Activated B cell treated with CpG ODN at 0.5 μM for 24 hours (primary cell): Measurements from ENCODE around the gene TMEM209. TPM values are rescaled to one million over a fixed set of nuclear protein-coding genes. Genes with fewer than 3 reads are reported as not detected.

Experiments used
- ATAC-seq: fragments of 200-7000 bp; cut with Tn5 transposase; one replicate; pipeline ENCODE4 v1.10.0; 2021; ENCODE audit warnings: low read depth, mild to moderate bottlenecking, moderate library complexity
- CTCF ChIA-PET: fragments of 350-600 bp; sonication (Branson Sonifier 250); formaldehyde crosslinking; loops from one replicate; lab custom pipeline; 2021; ENCODE audit warnings: antibody characterized with exemption; lab: Charles Lee
- POLR2A ChIA-PET: fragments of 350-600 bp; sonication (Branson Sonifier 250); formaldehyde crosslinking; loops from one replicate; lab custom pipeline; 2021; ENCODE audit warnings: antibody characterized with exemption; lab: Charles Lee
- DNase-seq: peaks from one replicate; pipeline ENCODE4 v3.0.0; 2022
- H3K27ac Mint-ChIP-seq: one replicate; pipeline ENCODE4 v1.8.0; 2020; ENCODE audit warnings: mixed read lengths
- H3K27me3 Mint-ChIP-seq: one replicate; pipeline ENCODE4 v1.8.0; 2021; ENCODE audit warnings: mixed read lengths
- H3K36me3 Mint-ChIP-seq: one replicate; pipeline ENCODE4 v1.8.0; 2021; ENCODE audit warnings: low read depth, mixed read lengths
- H3K4me1 Mint-ChIP-seq: one replicate; pipeline ENCODE4 v1.8.0; 2021; ENCODE audit warnings: mixed read lengths
- H3K4me3 Mint-ChIP-seq: one replicate; pipeline ENCODE4 v1.8.0; 2020; ENCODE audit warnings: mild to moderate bottlenecking, mixed read lengths
- H3K9me3 Mint-ChIP-seq: one replicate; pipeline ENCODE4 v1.8.0; 2020; ENCODE audit warnings: mixed read lengths
- intact Hi-C: fragments of 100-400 bp; cut with micrococcal nuclease; formaldehyde crosslinking; loops from one replicate; pipeline ENCODE4 v1.15.1; 2024
- total RNA-seq: library from RNA; stranded (reverse); gene quantifications from 2 replicates; pipeline ENCODE4 v1.2.3, GENCODE V29; 2022
- TF ChIP-seq, protein P1 (sequence below): fragments of 200-600 bp; IDR thresholded peaks from one replicate; pipeline ENCODE4 v1.8.0; 2022; ENCODE audit warnings: antibody characterized with exemption, mild to moderate bottlenecking

TMEM209 gene
- total RNA-seq, 1 donor from 2014 or later = 32.6 TPM

DNA sequence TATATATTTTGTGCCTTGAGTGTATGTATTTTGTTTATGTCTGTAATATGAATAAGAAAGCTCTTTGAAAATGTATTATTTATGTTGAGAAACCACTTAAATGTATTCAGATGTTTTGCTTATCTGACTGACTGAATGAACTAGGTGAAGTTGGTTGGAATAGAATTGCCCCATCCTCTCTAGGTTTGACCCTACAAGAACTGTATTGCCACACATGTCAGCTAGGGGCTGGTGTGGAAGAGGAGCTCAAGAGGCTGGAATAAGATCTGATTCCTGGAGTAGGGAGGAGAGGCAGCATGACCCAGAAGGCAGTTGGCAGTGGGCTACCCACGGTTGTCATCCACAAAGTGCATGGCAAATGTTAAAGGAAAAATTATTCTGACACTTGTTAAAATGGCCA is 11.5 kb upstream of the TMEM209 start:
- H3K9me3 Mint-ChIP-seq = no peaks in the 10 kb centered on the region
- ChIA-PET CTCF (no interaction called here), POLR2A (no interaction called here)
- H3K36me3 Mint-ChIP-seq = no peaks in the 10 kb centered on the region
- ATAC-seq (no peak), DNase-seq (no peak)
- H3K4me1 Mint-ChIP-seq = no peaks in the 10 kb centered on the region
- H3K27ac Mint-ChIP-seq = no peak overlapping the region
- TF ChIP-seq, protein P1, sequence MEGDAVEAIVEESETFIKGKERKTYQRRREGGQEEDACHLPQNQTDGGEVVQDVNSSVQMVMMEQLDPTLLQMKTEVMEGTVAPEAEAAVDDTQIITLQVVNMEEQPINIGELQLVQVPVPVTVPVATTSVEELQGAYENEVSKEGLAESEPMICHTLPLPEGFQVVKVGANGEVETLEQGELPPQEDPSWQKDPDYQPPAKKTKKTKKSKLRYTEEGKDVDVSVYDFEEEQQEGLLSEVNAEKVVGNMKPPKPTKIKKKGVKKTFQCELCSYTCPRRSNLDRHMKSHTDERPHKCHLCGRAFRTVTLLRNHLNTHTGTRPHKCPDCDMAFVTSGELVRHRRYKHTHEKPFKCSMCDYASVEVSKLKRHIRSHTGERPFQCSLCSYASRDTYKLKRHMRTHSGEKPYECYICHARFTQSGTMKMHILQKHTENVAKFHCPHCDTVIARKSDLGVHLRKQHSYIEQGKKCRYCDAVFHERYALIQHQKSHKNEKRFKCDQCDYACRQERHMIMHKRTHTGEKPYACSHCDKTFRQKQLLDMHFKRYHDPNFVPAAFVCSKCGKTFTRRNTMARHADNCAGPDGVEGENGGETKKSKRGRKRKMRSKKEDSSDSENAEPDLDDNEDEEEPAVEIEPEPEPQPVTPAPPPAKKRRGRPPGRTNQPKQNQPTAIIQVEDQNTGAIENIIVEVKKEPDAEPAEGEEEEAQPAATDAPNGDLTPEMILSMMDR = no peak
- intact Hi-C loops = no loop called here
- no peak overlapping the region for H3K4me3 Mint-ChIP-seq
- peaks cover 7% of the 10 kb centered on the region for H3K27me3 Mint-ChIP-seq

DNA sequence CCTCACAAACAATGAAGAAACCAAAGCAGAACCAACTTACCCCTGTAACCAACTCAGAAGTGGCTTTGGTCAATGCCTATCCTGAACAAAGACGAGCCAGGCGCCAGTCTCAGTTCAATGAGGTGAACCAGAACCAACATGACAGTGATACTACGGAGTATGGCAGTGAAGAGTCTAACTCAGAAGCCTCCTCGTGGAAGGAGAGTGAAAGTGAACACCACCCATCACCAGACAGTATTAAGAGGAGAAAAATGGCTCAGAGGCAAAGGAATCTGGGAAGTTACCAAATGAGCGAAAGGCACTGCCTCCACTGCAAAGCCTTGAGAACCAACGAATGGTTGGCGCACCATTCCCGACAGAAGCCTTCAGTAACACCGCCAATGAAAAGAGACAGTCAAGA is 10.8 kb upstream of the TMEM209 start:
- no peaks in the 10 kb centered on the region for H3K36me3 Mint-ChIP-seq
- TF ChIP-seq, protein P1 = no peak
- ATAC-seq (no peak), DNase-seq (no peak)
- intact Hi-C loops = no loop called here
- peaks cover 7% of the 10 kb centered on the region for H3K27me3 Mint-ChIP-seq
- no peak overlapping the region for H3K27ac Mint-ChIP-seq
- H3K4me1 Mint-ChIP-seq = no peaks in the 10 kb centered on the region
- H3K4me3 Mint-ChIP-seq = no peak overlapping the region
- CTCF ChIA-PET = no interaction called here
- H3K9me3 Mint-ChIP-seq = no peaks in the 10 kb centered on the region
- POLR2A ChIA-PET = no interaction called here

DNA sequence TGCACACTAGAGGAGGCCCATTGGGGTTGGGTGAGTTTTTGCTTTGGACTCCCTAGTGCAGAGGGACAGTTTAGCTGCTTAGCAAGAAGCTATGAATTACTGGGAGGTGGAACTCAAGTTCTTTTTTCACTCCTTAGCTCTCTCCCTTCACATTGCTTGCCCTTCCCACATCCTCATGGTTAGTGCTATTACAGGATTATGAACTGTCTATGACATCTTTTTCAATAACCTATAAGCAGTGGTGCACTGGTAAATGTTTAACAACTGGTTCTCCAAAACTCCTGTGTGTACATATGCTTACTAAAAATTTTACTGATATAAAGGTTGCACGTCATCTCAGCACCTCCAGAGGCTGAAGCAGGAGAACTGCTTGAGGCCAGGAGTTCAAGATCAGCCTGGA is 8.6 kb upstream of the TMEM209 start:
- DNase-seq (no peak), ATAC-seq (no peak)
- H3K36me3 Mint-ChIP-seq = no peaks in the 10 kb centered on the region
- no peaks in the 10 kb centered on the region for H3K9me3 Mint-ChIP-seq
- H3K4me1 Mint-ChIP-seq = no peaks in the 10 kb centered on the region
- H3K27ac Mint-ChIP-seq = no peak overlapping the region
- ChIA-PET POLR2A (no interaction called here), CTCF (no interaction called here)
- TF ChIP-seq, protein P1 = no peak
- no peak overlapping the region for H3K4me3 Mint-ChIP-seq
- intact Hi-C loops = no loop called here
- H3K27me3 Mint-ChIP-seq = peaks cover 10% of the 10 kb centered on the region

DNA sequence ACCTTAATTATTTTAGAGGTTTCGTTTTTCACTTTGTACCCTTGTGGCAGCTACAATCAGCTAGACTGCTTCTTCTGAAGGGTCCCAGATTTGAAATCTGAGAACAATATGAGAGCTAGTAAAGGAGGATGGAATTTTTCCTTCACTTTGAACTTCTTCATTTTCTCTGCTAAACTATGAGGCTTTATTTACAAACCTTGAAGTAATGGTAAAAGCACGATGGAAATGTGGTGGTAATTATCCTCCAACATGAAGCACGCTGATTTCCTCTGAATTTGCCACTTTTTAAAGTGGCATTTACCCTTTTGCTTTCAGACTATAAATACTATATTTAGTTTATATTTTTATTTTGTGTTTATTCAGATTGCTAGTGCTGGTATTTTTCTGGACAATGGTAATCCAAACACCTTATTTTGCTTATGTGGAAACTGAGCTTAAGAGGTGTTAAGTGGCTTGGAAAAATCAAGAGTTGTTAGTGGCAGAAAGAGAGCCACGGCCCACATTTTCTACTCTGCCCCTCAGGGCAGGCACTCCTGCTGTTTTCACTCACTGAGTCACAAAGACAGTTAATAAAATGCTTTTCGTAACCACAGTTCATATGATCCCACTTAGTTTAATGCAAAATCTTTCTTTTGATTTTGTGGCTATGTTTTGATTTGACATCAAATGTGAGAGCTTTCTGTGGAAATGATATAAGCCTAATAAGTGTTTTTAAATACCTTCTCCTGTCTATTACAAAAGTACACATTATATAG is 5.2 kb upstream of the TMEM209 start:
- ChIA-PET CTCF (no interaction called here), POLR2A (no interaction called here)
- intact Hi-C loops = no loop called here
- ATAC-seq (no peak), DNase-seq (no peak)
- Mint-ChIP-seq H3K36me3 (peaks cover under 1% of the 10 kb centered on the region), H3K27ac (no peak overlapping the region), H3K27me3 (peaks cover 10% of the 10 kb centered on the region), H3K4me3 (no peak overlapping the region), H3K4me1 (peaks cover 3% of the 10 kb centered on the region), H3K9me3 (no peaks in the 10 kb centered on the region)
- TF ChIP-seq, protein P1 = no peak

DNA sequence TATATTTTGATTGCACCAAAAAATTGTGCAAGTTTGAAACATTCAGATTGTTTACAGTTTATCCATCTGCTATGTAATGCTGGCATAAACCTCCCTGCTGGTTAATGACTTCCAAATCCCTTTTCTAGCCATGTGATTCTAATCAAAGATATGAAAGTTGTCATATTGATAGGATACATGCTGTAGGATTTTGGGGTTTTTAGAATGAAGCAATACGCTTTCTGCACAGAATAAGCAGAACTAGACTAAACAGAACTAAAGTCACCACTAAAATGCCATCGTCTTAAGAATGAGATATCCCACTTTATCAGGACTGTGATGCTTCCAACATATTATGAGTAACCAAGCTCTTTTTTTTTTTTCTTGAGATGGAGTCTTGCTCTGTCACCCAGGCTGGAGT is 3.3 kb upstream of the TMEM209 start:
- TF ChIP-seq, protein P1 = no peak
- DNase-seq = no peak
- ChIA-PET CTCF (interaction anchor here (1.6 kb wide), 1 partner anchor 11 kb away, joined by 3 read pairs; no protein-coding TSS in a partner anchor), POLR2A (no interaction called here)
- Mint-ChIP-seq H3K9me3 (no peaks in the 10 kb centered on the region), H3K4me3 (no peak overlapping the region), H3K27me3 (peaks cover 10% of the 10 kb centered on the region), H3K36me3 (peaks cover 10% of the 10 kb centered on the region), H3K4me1 (peaks cover 12% of the 10 kb centered on the region), H3K27ac (no peak overlapping the region)
- intact Hi-C loops = loop anchor here (5.0 to 10.0 kb wide), 2 partner anchors 256 to 546 kb away; partner anchors contain the start of gene UBE2H
- ATAC-seq = no peak
